ENCODE measurements around the gene SLC1A2. TPM values are rescaled to one million over a fixed set of nuclear protein-coding genes. Genes with fewer than 3 reads are reported as not detected.

SLC1A2 gene
- total and polyA plus RNA-seq, 2 experiments from 2014 or later: 0.70 to 2.8 TPM

DNA sequence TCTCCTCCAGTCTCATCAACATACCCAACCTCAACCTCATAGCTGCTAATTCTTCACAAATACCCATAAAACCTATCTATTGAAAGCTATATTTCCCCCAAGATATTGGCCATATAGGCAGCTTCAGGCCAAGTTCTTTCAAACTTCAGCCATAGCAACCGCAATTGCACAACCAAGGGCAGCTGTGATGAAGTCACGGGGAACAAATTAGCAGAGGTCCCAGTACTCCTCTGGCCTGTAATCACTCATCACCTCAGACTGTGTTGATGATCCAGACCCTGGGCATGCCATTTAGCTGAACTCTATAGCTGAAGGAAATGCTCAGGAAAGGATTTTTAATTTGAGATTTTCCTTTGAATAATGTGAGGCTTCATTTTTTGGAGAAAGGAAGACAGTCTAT lies 84.1 kb downstream of the SLC1A2 start:
- Histone ChIP-seq H4K20me1 (replicated peaks; ENCODE audit: insufficient read depth) (no peaks in the 10 kb centered on the region), H2AFZ (no peak overlapping the region), H3K4me2 (no peak overlapping the region), H3K36me3 (ENCODE audit: insufficient read depth) (no peaks in the 10 kb centered on the region), H3K27ac (ENCODE audit: low read depth) (no peak overlapping the region), H3K4me3 (no peak overlapping the region), H3K79me2 (replicated peaks; ENCODE audit: insufficient read depth) (no peaks in the 10 kb centered on the region), H3F3A (replicated peaks; ENCODE audit: low read depth) (no peaks in the 10 kb centered on the region), H3K27me3 (ENCODE audit: insufficient read depth) (peaks cover 13% of the 10 kb centered on the region; the same call in 1 of the 2 replicates), H3K9me2 (ENCODE audit: insufficient read depth) (peaks cover 12% of the 10 kb centered on the region), H3K4me1 (ENCODE audit: insufficient read depth) (peaks cover 5% of the 10 kb centered on the region)
- Mint-ChIP-seq H3K4me3 (no peak overlapping the region), H3K9me3 (peaks cover 31% of the 10 kb centered on the region), H3K4me1 (peaks cover 9% of the 10 kb centered on the region), H3K36me3 (ENCODE audit: low read depth) (peaks cover 17% of the 10 kb centered on the region), H3K27ac (no peak overlapping the region), H3K27me3 (ENCODE audit: insufficient read depth, low read depth, poor library complexity) (peaks cover 16% of the 10 kb centered on the region)
- ATAC-seq: no peak
- TF ChIP-seq JUNB (IDR thresholded peaks at IDR 0.05; ENCODE audit: unreplicated experiment) (no peak), NANOG (IDR thresholded peaks at IDR 0.05; ENCODE audit: borderline replicate concordance) (no peak), ZNF331 (CRISPR knock-in tag; IDR thresholded peaks at IDR 0.05; ENCODE audit: low read depth) (no peak), POLR2AphosphoS5 (IDR thresholded peaks at IDR 0.05; ENCODE audit: low read depth) (no peak), EZH2phosphoT487 (IDR thresholded peaks at IDR 0.05; ENCODE audit: unreplicated experiment) (no peak), CREB1 (CRISPR knock-in tag; IDR thresholded peaks at IDR 0.05; ENCODE audit: low read depth) (no peak)
- TF ChIP-seq, protein P1, sequence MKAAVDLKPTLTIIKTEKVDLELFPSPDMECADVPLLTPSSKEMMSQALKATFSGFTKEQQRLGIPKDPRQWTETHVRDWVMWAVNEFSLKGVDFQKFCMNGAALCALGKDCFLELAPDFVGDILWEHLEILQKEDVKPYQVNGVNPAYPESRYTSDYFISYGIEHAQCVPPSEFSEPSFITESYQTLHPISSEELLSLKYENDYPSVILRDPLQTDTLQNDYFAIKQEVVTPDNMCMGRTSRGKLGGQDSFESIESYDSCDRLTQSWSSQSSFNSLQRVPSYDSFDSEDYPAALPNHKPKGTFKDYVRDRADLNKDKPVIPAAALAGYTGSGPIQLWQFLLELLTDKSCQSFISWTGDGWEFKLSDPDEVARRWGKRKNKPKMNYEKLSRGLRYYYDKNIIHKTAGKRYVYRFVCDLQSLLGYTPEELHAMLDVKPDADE (IDR thresholded peaks at IDR 0.05): no peak
- TF ChIP-seq, protein P2, sequence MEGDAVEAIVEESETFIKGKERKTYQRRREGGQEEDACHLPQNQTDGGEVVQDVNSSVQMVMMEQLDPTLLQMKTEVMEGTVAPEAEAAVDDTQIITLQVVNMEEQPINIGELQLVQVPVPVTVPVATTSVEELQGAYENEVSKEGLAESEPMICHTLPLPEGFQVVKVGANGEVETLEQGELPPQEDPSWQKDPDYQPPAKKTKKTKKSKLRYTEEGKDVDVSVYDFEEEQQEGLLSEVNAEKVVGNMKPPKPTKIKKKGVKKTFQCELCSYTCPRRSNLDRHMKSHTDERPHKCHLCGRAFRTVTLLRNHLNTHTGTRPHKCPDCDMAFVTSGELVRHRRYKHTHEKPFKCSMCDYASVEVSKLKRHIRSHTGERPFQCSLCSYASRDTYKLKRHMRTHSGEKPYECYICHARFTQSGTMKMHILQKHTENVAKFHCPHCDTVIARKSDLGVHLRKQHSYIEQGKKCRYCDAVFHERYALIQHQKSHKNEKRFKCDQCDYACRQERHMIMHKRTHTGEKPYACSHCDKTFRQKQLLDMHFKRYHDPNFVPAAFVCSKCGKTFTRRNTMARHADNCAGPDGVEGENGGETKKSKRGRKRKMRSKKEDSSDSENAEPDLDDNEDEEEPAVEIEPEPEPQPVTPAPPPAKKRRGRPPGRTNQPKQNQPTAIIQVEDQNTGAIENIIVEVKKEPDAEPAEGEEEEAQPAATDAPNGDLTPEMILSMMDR (conservative IDR thresholded peaks at IDR 0.05; ENCODE audit: low read depth in 2 of 2): no peak
- TF ChIP-seq, protein P3, sequence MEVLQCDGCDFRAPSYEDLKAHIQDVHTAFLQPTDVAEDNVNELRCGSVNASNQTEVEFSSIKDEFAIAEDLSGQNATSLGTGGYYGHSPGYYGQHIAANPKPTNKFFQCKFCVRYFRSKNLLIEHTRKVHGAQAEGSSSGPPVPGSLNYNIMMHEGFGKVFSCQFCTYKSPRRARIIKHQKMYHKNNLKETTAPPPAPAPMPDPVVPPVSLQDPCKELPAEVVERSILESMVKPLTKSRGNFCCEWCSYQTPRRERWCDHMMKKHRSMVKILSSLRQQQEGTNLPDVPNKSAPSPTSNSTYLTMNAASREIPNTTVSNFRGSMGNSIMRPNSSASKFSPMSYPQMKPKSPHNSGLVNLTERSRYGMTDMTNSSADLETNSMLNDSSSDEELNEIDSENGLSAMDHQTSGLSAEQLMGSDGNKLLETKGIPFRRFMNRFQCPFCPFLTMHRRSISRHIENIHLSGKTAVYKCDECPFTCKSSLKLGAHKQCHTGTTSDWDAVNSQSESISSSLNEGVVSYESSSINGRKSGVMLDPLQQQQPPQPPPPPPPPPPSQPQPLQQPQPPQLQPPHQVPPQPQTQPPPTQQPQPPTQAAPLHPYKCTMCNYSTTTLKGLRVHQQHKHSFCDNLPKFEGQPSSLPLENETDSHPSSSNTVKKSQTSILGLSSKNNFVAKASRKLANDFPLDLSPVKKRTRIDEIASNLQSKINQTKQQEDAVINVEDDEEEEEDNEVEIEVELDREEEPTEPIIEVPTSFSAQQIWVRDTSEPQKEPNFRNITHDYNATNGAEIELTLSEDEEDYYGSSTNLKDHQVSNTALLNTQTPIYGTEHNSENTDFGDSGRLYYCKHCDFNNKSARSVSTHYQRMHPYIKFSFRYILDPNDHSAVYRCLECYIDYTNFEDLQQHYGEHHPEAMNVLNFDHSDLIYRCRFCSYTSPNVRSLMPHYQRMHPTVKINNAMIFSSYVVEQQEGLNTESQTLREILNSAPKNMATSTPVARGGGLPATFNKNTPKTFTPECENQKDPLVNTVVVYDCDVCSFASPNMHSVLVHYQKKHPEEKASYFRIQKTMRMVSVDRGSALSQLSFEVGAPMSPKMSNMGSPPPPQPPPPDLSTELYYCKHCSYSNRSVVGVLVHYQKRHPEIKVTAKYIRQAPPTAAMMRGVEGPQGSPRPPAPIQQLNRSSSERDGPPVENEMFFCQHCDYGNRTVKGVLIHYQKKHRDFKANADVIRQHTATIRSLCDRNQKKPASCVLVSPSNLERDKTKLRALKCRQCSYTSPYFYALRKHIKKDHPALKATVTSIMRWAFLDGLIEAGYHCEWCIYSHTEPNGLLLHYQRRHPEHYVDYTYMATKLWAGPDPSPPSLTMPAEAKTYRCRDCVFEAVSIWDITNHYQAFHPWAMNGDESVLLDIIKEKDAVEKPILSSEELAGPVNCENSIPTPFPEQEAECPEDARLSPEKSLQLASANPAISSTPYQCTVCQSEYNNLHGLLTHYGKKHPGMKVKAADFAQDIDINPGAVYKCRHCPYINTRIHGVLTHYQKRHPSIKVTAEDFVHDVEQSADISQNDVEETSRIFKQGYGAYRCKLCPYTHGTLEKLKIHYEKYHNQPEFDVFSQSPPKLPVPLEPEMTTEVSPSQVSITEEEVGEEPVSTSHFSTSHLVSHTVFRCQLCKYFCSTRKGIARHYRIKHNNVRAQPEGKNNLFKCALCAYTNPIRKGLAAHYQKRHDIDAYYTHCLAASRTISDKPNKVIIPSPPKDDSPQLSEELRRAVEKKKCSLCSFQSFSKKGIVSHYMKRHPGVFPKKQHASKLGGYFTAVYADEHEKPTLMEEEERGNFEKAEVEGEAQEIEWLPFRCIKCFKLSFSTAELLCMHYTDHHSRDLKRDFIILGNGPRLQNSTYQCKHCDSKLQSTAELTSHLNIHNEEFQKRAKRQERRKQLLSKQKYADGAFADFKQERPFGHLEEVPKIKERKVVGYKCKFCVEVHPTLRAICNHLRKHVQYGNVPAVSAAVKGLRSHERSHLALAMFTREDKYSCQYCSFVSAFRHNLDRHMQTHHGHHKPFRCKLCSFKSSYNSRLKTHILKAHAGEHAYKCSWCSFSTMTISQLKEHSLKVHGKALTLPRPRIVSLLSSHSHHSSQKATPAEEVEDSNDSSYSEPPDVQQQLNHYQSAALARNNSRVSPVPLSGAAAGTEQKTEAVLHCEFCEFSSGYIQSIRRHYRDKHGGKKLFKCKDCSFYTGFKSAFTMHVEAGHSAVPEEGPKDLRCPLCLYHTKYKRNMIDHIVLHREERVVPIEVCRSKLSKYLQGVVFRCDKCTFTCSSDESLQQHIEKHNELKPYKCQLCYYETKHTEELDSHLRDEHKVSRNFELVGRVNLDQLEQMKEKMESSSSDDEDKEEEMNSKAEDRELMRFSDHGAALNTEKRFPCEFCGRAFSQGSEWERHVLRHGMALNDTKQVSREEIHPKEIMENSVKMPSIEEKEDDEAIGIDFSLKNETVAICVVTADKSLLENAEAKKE (CRISPR knock-in tag; IDR thresholded peaks at IDR 0.05): no peak
- DNase-seq (ENCODE audit: low spot score): no peak

All from GM23338 (cell line).